Measurements from ENCODE around the gene EVC2. TPM values are rescaled to one million over a fixed set of nuclear protein-coding genes. Genes with fewer than 3 reads are reported as not detected.

Gene EVC2
- total and polyA plus RNA-seq, 7 experiments from 2014 or later, result 0.09 to 0.98 (median 0.33) TPM; not detected in 1

GRCh38 chr4:5685296-5685695 lies 23.1 kb downstream of the EVC2 start:
- ChIA-PET POLR2A (no interaction called here), CTCF (no interaction called here)
- no peak for ATAC-seq
- no peak for DNase-seq
- Histone ChIP-seq H3K4me1 (ENCODE audit: control insufficient read depth in 2 of 2, insufficient read depth in 2 of 2, low read length in 2 of 2) (no peaks in the 10 kb centered on the region), H3K4me3 (ENCODE audit: low read length) (no peak overlapping the region), H3K36me3 (ENCODE audit: control insufficient read depth in 2 of 3, insufficient read depth in 3 of 3, low read length in 3 of 3) (no peaks in the 10 kb centered on the region), H3K27me3 (ENCODE audit: control insufficient read depth in 2 of 2, insufficient read depth in 2 of 2, low read length in 2 of 2) (no peaks in the 10 kb centered on the region), H3K9me3 (ENCODE audit: control insufficient read depth in 2 of 3, low read length in 3 of 3) (no peaks in the 10 kb centered on the region), H3K27ac (ENCODE audit: low read depth, low read length) (no peak overlapping the region)
- no peak overlapping the region for H3K27ac Mint-ChIP-seq
- H3K36me3 Mint-ChIP-seq, result no peaks in the 10 kb centered on the region
- H3K4me1 Mint-ChIP-seq, result no peaks in the 10 kb centered on the region
- no peaks in the 10 kb centered on the region for H3K27me3 Mint-ChIP-seq
- peaks cover 0 to 7% (median 0%) of the 10 kb centered on the region in 11 donors for H3K9me3 Mint-ChIP-seq
- intact Hi-C loops (cut with micrococcal nuclease), result no loop called here
- H3K4me3 Mint-ChIP-seq, result no peak overlapping the region

- CTCF ChIA-PET, result no interaction called here
- ATAC-seq, result no peak
- peak overlapping the region in 1 of 9 donors; percentile 37 for H3K27ac Mint-ChIP-seq
These were observed 24.8 kb downstream of the EVC2 start for GRCh38 chr4:5683566-5683965.

GRCh38 chr4:5678977-5679376 lies 29.4 kb downstream of the EVC2 start:
- Mint-ChIP-seq H3K9me3 (peaks cover 0 to 3% (median 0%) of the 10 kb centered on the region in 11 donors), H3K27ac (no peak overlapping the region), H3K4me1 (no peaks in the 10 kb centered on the region), H3K4me3 (no peak overlapping the region), H3K36me3 (no peaks in the 10 kb centered on the region), H3K27me3 (no peaks in the 10 kb centered on the region)
- no peaks in the 10 kb centered on the region for H3K36me3 ChIP-seq (ENCODE audit: control insufficient read depth in 2 of 3, insufficient read depth in 3 of 3, low read length in 3 of 3)
- H3K27me3 ChIP-seq (ENCODE audit: control insufficient read depth in 2 of 2, insufficient read depth in 2 of 2, low read length in 2 of 2), result no peaks in the 10 kb centered on the region
- no peaks in the 10 kb centered on the region for H3K4me1 ChIP-seq (ENCODE audit: control insufficient read depth in 2 of 2, insufficient read depth in 2 of 2, low read length in 2 of 2)
- no peak overlapping the region for H3K4me3 ChIP-seq (ENCODE audit: low read length)
- DNase-seq, result no peak
- no peaks in the 10 kb centered on the region for H3K9me3 ChIP-seq (ENCODE audit: control insufficient read depth in 2 of 3, low read length in 3 of 3)
- no peak overlapping the region for H3K27ac ChIP-seq (ENCODE audit: low read depth, low read length)
- CTCF ChIA-PET, result no interaction called here
- intact Hi-C loops (cut with micrococcal nuclease), result no loop called here
- ATAC-seq, result no peak
- POLR2A ChIA-PET, result no interaction called here

More at GRCh38 chr4:5683566-5683965, 24.8 kb downstream of the EVC2 start:
- H3K4me1 ChIP-seq (ENCODE audit: control insufficient read depth in 2 of 2, insufficient read depth in 2 of 2, low read length in 2 of 2), result no peaks in the 10 kb centered on the region
- no peak overlapping the region for H3K4me3 Mint-ChIP-seq
- no peak for DNase-seq
- H3K4me1 Mint-ChIP-seq, result no peaks in the 10 kb centered on the region
- H3K4me3 ChIP-seq (ENCODE audit: low read length), result no peak overlapping the region
- no peaks in the 10 kb centered on the region for H3K9me3 ChIP-seq (ENCODE audit: control insufficient read depth in 2 of 3, low read length in 3 of 3)
- no peak overlapping the region for H3K27ac ChIP-seq (ENCODE audit: low read depth, low read length)
- H3K9me3 Mint-ChIP-seq, result peaks cover 0 to 7% (median 0%) of the 10 kb centered on the region in 11 donors
- no peaks in the 10 kb centered on the region for H3K36me3 Mint-ChIP-seq
- H3K36me3 ChIP-seq (ENCODE audit: control insufficient read depth in 2 of 3, insufficient read depth in 3 of 3, low read length in 3 of 3), result no peaks in the 10 kb centered on the region
- no peaks in the 10 kb centered on the region for H3K27me3 Mint-ChIP-seq
- intact Hi-C loops (cut with micrococcal nuclease), result no loop called here
- H3K27me3 ChIP-seq (ENCODE audit: control insufficient read depth in 2 of 2, insufficient read depth in 2 of 2, low read length in 2 of 2), result no peaks in the 10 kb centered on the region
- POLR2A ChIA-PET, result no interaction called here

GRCh38 chr4:5676763-5677162 lies 31.6 kb downstream of the EVC2 start:
- no peak for ATAC-seq
- Mint-ChIP-seq H3K9me3 (peaks cover 0 to 3% (median 0%) of the 10 kb centered on the region in 11 donors), H3K36me3 (no peaks in the 10 kb centered on the region), H3K4me1 (no peaks in the 10 kb centered on the region), H3K27ac (no peak overlapping the region), H3K27me3 (no peaks in the 10 kb centered on the region), H3K4me3 (no peak overlapping the region)
- ChIA-PET CTCF (no interaction called here), POLR2A (no interaction called here)
- H3K27ac ChIP-seq (ENCODE audit: low read depth, low read length), result no peak overlapping the region
- no peaks in the 10 kb centered on the region for H3K4me1 ChIP-seq (ENCODE audit: control insufficient read depth in 2 of 2, insufficient read depth in 2 of 2, low read length in 2 of 2)
- intact Hi-C loops (cut with micrococcal nuclease), result no loop called here
- DNase-seq, result no peak
- no peak overlapping the region for H3K4me3 ChIP-seq (ENCODE audit: low read length)
- H3K9me3 ChIP-seq (ENCODE audit: control insufficient read depth in 2 of 3, low read length in 3 of 3), result no peaks in the 10 kb centered on the region
- H3K27me3 ChIP-seq (ENCODE audit: control insufficient read depth in 2 of 2, insufficient read depth in 2 of 2, low read length in 2 of 2), result no peaks in the 10 kb centered on the region
- no peaks in the 10 kb centered on the region for H3K36me3 ChIP-seq (ENCODE audit: control insufficient read depth in 2 of 3, insufficient read depth in 3 of 3, low read length in 3 of 3)

GRCh38 chr4:5666741-5667140 lies 41.6 kb downstream of the EVC2 start:
- intact Hi-C loops (cut with micrococcal nuclease), result no loop called here
- no peak for ATAC-seq
- CTCF ChIA-PET, result no interaction called here

GRCh38 chr4:5664778-5665177 lies 43.6 kb downstream of the EVC2 start:
- CTCF ChIA-PET, result no interaction called here
- Mint-ChIP-seq H3K9me3 (peaks cover 3 to 41% (median 13%) of the 10 kb centered on the region in 11 donors), H3K4me1 (no peaks in the 10 kb centered on the region)

More at GRCh38 chr4:5666741-5667140, 41.6 kb downstream of the EVC2 start:
- Mint-ChIP-seq H3K27me3 (peaks cover 0 to 4% (median 0%) of the 10 kb centered on the region in 5 donors), H3K4me1 (no peaks in the 10 kb centered on the region), H3K4me3 (no peak overlapping the region), H3K36me3 (no peaks in the 10 kb centered on the region), H3K27ac (no peak overlapping the region), H3K9me3 (peaks cover 3 to 24% (median 12%) of the 10 kb centered on the region in 11 donors)
- H3K27ac ChIP-seq (ENCODE audit: low read depth, low read length), result no peak overlapping the region
- no peak overlapping the region for H3K4me3 ChIP-seq (ENCODE audit: low read length)
- POLR2A ChIA-PET, result no interaction called here
- H3K9me3 ChIP-seq (ENCODE audit: control insufficient read depth in 2 of 3, low read length in 3 of 3), result no peaks in the 10 kb centered on the region
- no peaks in the 10 kb centered on the region for H3K4me1 ChIP-seq (ENCODE audit: control insufficient read depth in 2 of 2, insufficient read depth in 2 of 2, low read length in 2 of 2)
- no peaks in the 10 kb centered on the region for H3K27me3 ChIP-seq (ENCODE audit: control insufficient read depth in 2 of 2, insufficient read depth in 2 of 2, low read length in 2 of 2)
- DNase-seq, result no peak
- no peaks in the 10 kb centered on the region for H3K36me3 ChIP-seq (ENCODE audit: control insufficient read depth in 2 of 3, insufficient read depth in 3 of 3, low read length in 3 of 3)

GRCh38 chr4:5662555-5662954 lies 45.8 kb downstream of the EVC2 start:
- POLR2A ChIA-PET, result no interaction called here
- Mint-ChIP-seq H3K4me1 (no peaks in the 10 kb centered on the region), H3K36me3 (no peaks in the 10 kb centered on the region), H3K4me3 (no peak overlapping the region), H3K9me3 (peaks cover 3 to 48% (median 13%) of the 10 kb centered on the region in 11 donors), H3K27me3 (peaks cover 0 to 4% (median 0%) of the 10 kb centered on the region in 5 donors), H3K27ac (no peak overlapping the region)
- Histone ChIP-seq H3K4me1 (ENCODE audit: control insufficient read depth in 2 of 2, insufficient read depth in 2 of 2, low read length in 2 of 2) (no peaks in the 10 kb centered on the region), H3K27me3 (ENCODE audit: control insufficient read depth in 2 of 2, insufficient read depth in 2 of 2, low read length in 2 of 2) (no peaks in the 10 kb centered on the region), H3K9me3 (ENCODE audit: control insufficient read depth in 2 of 3, low read length in 3 of 3) (no peaks in the 10 kb centered on the region), H3K27ac (ENCODE audit: low read depth, low read length) (no peak overlapping the region), H3K4me3 (ENCODE audit: low read length) (no peak overlapping the region), H3K36me3 (ENCODE audit: control insufficient read depth in 2 of 3, insufficient read depth in 3 of 3, low read length in 3 of 3) (no peaks in the 10 kb centered on the region)
- ATAC-seq, result no peak
- intact Hi-C loops (cut with micrococcal nuclease), result no loop called here
- CTCF ChIA-PET, result no interaction called here
- no peak for DNase-seq

More at GRCh38 chr4:5664778-5665177, 43.6 kb downstream of the EVC2 start:
- Mint-ChIP-seq H3K27ac (no peak overlapping the region), H3K27me3 (peaks cover 0 to 4% (median 0%) of the 10 kb centered on the region in 5 donors), H3K36me3 (no peaks in the 10 kb centered on the region), H3K4me3 (no peak overlapping the region)
- Histone ChIP-seq H3K9me3 (ENCODE audit: control insufficient read depth in 2 of 3, low read length in 3 of 3) (no peaks in the 10 kb centered on the region), H3K27me3 (ENCODE audit: control insufficient read depth in 2 of 2, insufficient read depth in 2 of 2, low read length in 2 of 2) (no peaks in the 10 kb centered on the region), H3K27ac (ENCODE audit: low read depth, low read length) (no peak overlapping the region), H3K36me3 (ENCODE audit: control insufficient read depth in 2 of 3, insufficient read depth in 3 of 3, low read length in 3 of 3) (no peaks in the 10 kb centered on the region), H3K4me3 (ENCODE audit: low read length) (no peak overlapping the region), H3K4me1 (ENCODE audit: control insufficient read depth in 2 of 2, insufficient read depth in 2 of 2, low read length in 2 of 2) (no peaks in the 10 kb centered on the region)
- DNase-seq (no peak), ATAC-seq (no peak)
- POLR2A ChIA-PET, result no interaction called here
- intact Hi-C loops (cut with micrococcal nuclease), result no loop called here
